Uterus (tissue), 2 donors: Measurements from ENCODE around the gene VAX1.

Experiments used
- POLR2A ChIP-seq, 2 donors: fragments of 450-650 bp; IDR thresholded peaks; one replicate each; pipeline ENCODE4 v1.6.1; 2016; ENCODE audit warnings: antibody characterized with exemption in 2 of 2, mild to moderate bottlenecking in 1 of 2, moderate library complexity in 1 of 2
- TF ChIP-seq, protein P1 (sequence below), 4 experiments: fragments of 200-600 bp in 2 of 4; fragments of 450-650 bp in 2 of 4; sonication (generic) in 2 of 4; IDR thresholded peaks; one replicate each; pipeline ENCODE4 v1.5.1; 2016 to 2019; ENCODE audit warnings: antibody characterized with exemption in 4 of 4, mild to moderate bottlenecking in 2 of 4, moderate library complexity in 1 of 4

DNA sequence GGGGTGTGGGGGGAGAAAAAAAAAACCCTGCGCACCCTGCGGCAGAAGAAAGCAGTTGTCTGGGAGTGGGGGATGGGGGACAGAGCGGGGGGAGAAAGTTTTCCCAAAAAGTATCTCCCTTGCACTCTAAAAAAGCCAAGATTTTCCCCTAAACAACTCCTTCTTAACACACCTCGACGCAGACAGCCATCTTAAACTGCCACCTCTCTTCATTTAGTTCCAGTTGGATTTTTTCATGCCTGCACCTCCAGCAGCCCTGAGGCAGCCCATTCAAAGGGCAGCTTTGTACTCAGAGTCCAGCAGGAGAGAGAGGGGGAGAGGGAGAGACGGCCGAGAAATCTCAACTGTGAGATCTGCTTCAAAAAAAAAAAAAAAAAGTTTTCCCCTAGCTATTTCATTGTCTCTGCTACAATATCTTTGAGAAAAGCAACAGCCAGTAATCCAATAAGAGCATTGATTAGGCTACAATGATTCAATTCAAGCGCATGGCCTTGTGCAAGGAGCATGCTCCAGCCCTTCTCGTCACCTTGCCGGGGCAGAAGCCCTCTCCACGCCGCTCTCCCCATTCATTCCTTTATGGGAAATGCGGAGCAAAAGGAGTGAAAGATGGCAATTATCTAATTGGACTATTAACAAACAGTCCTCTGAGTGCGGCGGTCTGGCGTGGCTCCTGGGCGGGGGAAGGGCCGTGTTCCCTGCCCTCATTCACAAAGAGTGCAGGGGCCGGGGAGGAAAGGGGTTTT lies 939 bp upstream of the VAX1 start:
- TF ChIP-seq, protein P1, sequence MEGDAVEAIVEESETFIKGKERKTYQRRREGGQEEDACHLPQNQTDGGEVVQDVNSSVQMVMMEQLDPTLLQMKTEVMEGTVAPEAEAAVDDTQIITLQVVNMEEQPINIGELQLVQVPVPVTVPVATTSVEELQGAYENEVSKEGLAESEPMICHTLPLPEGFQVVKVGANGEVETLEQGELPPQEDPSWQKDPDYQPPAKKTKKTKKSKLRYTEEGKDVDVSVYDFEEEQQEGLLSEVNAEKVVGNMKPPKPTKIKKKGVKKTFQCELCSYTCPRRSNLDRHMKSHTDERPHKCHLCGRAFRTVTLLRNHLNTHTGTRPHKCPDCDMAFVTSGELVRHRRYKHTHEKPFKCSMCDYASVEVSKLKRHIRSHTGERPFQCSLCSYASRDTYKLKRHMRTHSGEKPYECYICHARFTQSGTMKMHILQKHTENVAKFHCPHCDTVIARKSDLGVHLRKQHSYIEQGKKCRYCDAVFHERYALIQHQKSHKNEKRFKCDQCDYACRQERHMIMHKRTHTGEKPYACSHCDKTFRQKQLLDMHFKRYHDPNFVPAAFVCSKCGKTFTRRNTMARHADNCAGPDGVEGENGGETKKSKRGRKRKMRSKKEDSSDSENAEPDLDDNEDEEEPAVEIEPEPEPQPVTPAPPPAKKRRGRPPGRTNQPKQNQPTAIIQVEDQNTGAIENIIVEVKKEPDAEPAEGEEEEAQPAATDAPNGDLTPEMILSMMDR (IDR thresholded peaks at IDR 0.05), result no peak
- no peak for TF ChIP-seq POLR2A (IDR thresholded peaks at IDR 0.05)
